Upper lobe of left lung (tissue), 6 donors: ENCODE measurements around the gene KCNT1. TPM values are rescaled to one million over a fixed set of nuclear protein-coding genes. Genes with fewer than 3 reads are reported as not detected.

ENCODE experiments used
- ATAC-seq, 2 donors: fragments of 200-7000 bp; cut with Tn5 transposase; one replicate each; pipeline ENCODE4 v1.9.1; 2022; ENCODE audit warnings: mild to moderate bottlenecking in 2 of 2, moderate library complexity in 2 of 2; ENCODE audit not compliant: low FRiP score in 2 of 2
- DNase-seq, 2 donors: peaks; one replicate each; pipeline ENCODE4 v3.0.0-alpha.2; 2019 to 2020
- H3K27ac ChIP-seq, 4 donors: fragments of 200-600 bp; sonication (generic); one replicate each; pipeline ENCODE4 v1.5.1; 2016 to 2019
- H3K27me3 ChIP-seq, 4 donors: fragments of 200-600 bp; sonication (generic); one replicate each; pipeline ENCODE4 v1.5.1; 2017 to 2019
- H3K36me3 ChIP-seq, 4 donors: fragments of 200-600 bp; sonication (generic); one replicate each; pipeline ENCODE4 v1.5.1; 2016 to 2019
- H3K4me1 ChIP-seq, 4 donors: fragments of 200-600 bp; sonication (generic); one replicate each; pipeline ENCODE4 v1.5.1; 2018 to 2019
- H3K4me3 ChIP-seq, 4 donors: fragments of 200-600 bp; sonication (generic); one replicate each; pipeline ENCODE4 v1.5.1; 2017 to 2019; ENCODE audit warnings: mild to moderate bottlenecking in 2 of 4, moderate library complexity in 1 of 4
- H3K9me3 ChIP-seq, 4 donors: fragments of 200-600 bp; sonication (generic); one replicate each; pipeline ENCODE4 v1.5.1; 2018 to 2019
- EP300 ChIP-seq, 4 donors: sonication (generic); formaldehyde crosslinking; IDR thresholded peaks; one replicate each; pipeline ENCODE4 v1.5.1; 2017; ENCODE audit warnings: antibody characterized with exemption in 4 of 4, control low read depth in 2 of 4
- POLR2A ChIP-seq, 4 donors: fragments of 450-650 bp; IDR thresholded peaks; one replicate each; pipeline ENCODE4 v1.5.1; 2016 to 2017; ENCODE audit warnings: antibody characterized with exemption in 4 of 4, mild to moderate bottlenecking in 2 of 4
- POLR2AphosphoS5 ChIP-seq, 2 donors: sonication (generic); formaldehyde crosslinking; IDR thresholded peaks; one replicate each; pipeline ENCODE4 v1.5.1; 2017; ENCODE audit warnings: antibody characterized with exemption in 2 of 2
- WGBS, 2 donors: methylation state at CpG; one replicate each; pipeline ENCODE4 v1.1.5; 2017 to 2018; 5-methylcytosine and 5-hydroxymethylcytosine counted together
- total RNA-seq, 6 donors: library from RNA; depleted of rRNA in 4 of 6; stranded (reverse); fragments of >200 nt in 4 of 6; gene quantifications; one replicate each; pipeline versions ENCODE4 v1.1.0 to v1.2.1, GENCODE V29; 2016 to 2021
- TF ChIP-seq, protein P1 (sequence below), 6 experiments: fragments of 450-650 bp in 4 of 6; fragments of 200-600 bp in 2 of 6; sonication (generic) in 2 of 6; IDR thresholded peaks; one replicate each; pipeline ENCODE4 v1.5.1; 2016 to 2019; ENCODE audit warnings: antibody characterized with exemption in 6 of 6
- donor health status: DM: no; HTN: no; CAD: no; lungs with moderate emphysema.
- donor health status: DM: no; HTN: yes; CAD: no; lungs with severe emphysema.

The KCNT1 gene
- total RNA-seq, 6 donors from 2014 or later: 0.11 to 1.0 (median 0.31) TPM; not detected in 2

DNA sequence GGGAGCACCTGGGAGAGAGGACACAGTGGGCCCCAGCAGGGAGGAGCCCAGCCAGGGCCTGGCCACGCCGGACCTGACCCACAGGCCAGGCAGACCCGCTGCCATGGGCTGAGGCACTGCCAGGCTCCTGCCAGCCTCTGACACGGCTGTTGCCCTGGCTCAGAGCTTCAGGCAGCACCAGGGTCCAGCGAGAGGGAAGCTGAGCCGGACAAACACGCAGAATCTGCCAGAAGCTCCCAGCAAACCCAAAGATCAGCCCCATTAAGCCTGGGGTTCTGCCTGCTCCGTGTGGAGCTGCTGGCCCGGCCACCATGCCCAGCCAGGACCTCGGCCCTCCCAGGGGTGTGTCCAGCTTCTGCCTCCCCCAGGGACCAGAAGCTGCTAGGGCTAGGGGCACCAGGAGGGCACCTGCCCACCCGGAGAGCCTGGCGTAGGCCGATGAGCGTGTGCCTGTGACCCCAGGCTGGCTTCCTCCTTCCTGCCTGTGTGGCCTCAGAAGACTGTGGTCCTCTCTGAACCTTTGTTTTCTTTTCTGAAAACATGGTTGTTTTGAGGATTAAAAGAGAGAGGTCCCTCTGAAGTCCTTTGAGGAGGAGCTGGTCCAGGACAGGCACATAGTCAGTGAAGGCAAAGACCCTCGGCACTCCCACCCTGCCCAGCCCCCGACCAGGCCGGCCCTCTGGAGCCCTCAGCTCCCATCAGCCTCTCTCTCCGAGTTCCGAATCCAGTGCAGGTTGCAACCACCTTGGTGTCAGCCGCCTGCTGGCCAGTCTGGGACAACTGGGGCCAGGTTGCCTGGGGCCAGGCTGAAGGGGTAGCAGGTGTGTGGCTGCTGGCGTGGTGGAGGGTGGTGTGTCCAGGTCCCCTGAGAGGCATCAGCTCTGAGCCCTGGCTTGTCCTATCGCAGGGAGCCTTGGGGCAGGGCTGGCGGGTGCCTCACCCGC lies 39.6 kb downstream of the KCNT1 start:
- DNase-seq (peak in 1 of 2 donors; percentile 68), ATAC-seq (no peak)
- Histone ChIP-seq H3K4me3 (no peak overlapping the region), H3K27me3 (peaks cover 0 to 14% (median 0%) of the 10 kb centered on the region in 4 donors), H3K9me3 (no peaks in the 10 kb centered on the region), H3K4me1 (no peaks in the 10 kb centered on the region), H3K36me3 (no peaks in the 10 kb centered on the region), H3K27ac (no peak overlapping the region)
- no peak for TF ChIP-seq EP300 (IDR thresholded peaks at IDR 0.05)
- TF ChIP-seq POLR2A (IDR thresholded peaks at IDR 0.05): no peak
- no peak for TF ChIP-seq POLR2AphosphoS5 (IDR thresholded peaks at IDR 0.05)
- 72 to 77% methylated on average over 10 to 20 of the region's 24 CpGs for WGBS, 2 donors

DNA sequence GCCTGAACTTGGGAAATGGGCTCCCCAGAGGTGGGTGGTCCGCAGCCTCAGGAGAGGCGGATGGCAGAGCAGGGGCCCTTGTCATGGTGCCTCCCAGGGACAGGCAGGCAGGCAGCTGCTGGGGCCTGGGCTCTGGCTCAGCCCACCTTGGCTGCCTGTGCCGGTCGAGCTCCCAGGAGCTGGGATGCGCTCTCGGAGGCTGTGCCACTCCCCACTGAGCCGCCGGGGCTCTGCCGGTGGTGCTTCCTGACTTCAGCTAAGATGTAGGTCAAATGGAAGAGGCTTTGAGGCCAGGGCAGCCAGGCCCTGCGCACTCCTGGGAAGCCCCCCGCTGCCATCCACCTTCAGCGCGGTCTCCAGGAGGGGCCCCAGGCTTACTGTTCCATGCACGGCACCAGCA lies 41.0 kb downstream of the KCNT1 start:
- Histone ChIP-seq H3K4me3 (no peak overlapping the region), H3K9me3 (no peaks in the 10 kb centered on the region), H3K36me3 (no peaks in the 10 kb centered on the region), H3K27me3 (no peaks in the 10 kb centered on the region), H3K27ac (no peak overlapping the region), H3K4me1 (no peaks in the 10 kb centered on the region)
- 80% methylated on average over 14 of the region's 14 CpGs; no CpG with 5 or more reads in 1 of the 2 donors for whole genome bisulfite sequencing, 2 donors
- DNase-seq (peak in 1 of 2 donors; percentile 74), ATAC-seq (no peak)
- TF ChIP-seq EP300 (IDR thresholded peaks at IDR 0.05): no peak
- no peak for TF ChIP-seq POLR2AphosphoS5 (IDR thresholded peaks at IDR 0.05)
- no peak for TF ChIP-seq POLR2A (IDR thresholded peaks at IDR 0.05)

DNA sequence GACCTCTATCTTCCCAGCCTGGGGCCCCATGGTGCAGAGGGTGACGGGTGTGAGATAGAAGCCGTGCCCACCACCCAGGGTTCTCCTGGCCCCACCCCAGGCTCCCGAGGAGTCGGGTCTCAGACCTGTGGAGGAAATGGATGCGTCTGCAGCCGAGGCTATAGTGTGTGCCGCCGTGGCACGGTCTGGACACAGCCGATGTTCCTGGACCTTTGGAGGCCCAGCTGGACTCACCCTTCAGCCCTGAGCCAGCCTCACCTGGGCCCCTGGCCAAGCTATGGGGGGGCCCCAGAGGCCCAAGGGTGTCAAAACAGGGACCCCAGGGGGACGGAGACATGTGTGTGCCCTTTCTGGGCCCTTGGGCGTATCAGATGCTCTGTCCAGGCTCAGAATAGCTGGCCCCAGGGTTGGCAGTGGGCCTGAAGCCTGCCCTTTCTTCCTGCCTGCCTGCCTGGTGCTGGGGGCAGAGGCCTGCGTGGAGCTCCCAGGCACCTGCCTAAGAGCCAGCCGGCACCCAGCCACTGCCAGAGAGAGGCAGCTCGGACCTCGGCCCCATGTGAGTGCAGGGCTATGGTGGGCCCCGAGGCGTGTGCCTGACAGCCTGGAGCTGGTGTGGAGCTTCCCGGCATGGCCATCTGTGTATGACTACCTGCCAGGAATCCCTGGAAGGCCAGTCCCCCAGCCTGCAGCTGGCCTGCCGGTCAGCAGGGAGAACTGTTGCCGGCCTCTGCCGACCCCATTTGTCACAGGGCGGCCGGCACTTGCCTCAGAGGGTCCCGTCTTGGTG lies 41.8 kb downstream of the KCNT1 start:
- Histone ChIP-seq H3K27me3 (no peaks in the 10 kb centered on the region), H3K27ac (no peak overlapping the region), H3K4me3 (no peak overlapping the region), H3K9me3 (no peaks in the 10 kb centered on the region), H3K4me1 (no peaks in the 10 kb centered on the region), H3K36me3 (no peaks in the 10 kb centered on the region)
- DNase-seq (peak in 1 of 2 donors; percentile 62), ATAC-seq (no peak)
- TF ChIP-seq EP300 (IDR thresholded peaks at IDR 0.05) (no peak), POLR2AphosphoS5 (IDR thresholded peaks at IDR 0.05) (no peak), POLR2A (IDR thresholded peaks at IDR 0.05) (no peak)
- TF ChIP-seq, protein P1, sequence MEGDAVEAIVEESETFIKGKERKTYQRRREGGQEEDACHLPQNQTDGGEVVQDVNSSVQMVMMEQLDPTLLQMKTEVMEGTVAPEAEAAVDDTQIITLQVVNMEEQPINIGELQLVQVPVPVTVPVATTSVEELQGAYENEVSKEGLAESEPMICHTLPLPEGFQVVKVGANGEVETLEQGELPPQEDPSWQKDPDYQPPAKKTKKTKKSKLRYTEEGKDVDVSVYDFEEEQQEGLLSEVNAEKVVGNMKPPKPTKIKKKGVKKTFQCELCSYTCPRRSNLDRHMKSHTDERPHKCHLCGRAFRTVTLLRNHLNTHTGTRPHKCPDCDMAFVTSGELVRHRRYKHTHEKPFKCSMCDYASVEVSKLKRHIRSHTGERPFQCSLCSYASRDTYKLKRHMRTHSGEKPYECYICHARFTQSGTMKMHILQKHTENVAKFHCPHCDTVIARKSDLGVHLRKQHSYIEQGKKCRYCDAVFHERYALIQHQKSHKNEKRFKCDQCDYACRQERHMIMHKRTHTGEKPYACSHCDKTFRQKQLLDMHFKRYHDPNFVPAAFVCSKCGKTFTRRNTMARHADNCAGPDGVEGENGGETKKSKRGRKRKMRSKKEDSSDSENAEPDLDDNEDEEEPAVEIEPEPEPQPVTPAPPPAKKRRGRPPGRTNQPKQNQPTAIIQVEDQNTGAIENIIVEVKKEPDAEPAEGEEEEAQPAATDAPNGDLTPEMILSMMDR (IDR thresholded peaks at IDR 0.05): no peak
- WGBS, 2 donors: 80 to 86% methylated on average over 1 to 21 of the region's 25 CpGs

DNA sequence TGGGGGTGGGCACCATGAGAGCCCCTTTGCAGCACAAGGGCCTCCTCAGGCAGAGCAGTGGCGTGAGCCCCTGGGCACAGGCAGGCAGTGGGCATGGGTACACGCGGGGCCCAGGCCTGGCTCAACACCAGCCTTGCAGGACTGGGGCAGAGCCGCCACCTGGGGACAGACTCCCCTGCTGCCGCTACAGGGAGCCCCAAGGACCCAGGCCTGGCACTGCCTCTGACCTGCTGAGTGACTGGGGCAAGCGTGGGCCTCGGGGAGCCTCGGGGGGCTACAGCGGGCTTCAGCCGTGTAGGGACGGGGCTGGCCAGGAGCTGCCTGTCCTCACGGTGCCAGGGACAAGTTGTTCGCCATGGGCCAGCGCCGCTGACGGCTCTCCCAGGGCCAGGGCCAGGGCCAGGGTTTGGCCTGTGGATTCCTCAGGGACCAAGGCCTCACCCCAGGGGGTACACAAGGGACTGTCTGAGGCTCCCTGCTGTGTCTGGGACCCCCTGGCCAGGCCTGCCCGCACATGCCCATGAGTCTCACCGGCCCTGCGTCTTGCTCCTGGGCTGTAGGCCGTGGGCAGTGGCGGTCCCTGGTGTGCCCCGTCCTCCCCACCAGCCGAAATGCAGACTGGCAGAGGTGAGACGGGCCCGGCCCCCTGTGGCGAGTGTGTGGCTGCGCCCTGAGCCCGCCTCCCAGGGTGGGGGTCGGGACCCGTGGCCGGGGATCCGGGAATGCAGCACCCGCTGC lies 42.5 kb downstream of the KCNT1 start:
- H3K9me3 ChIP-seq: no peaks in the 10 kb centered on the region
- no peaks in the 10 kb centered on the region for H3K27me3 ChIP-seq
- TF ChIP-seq POLR2AphosphoS5 (IDR thresholded peaks at IDR 0.05) (no peak), POLR2A (IDR thresholded peaks at IDR 0.05) (no peak), EP300 (IDR thresholded peaks at IDR 0.05) (no peak)
- TF ChIP-seq, protein P1 (IDR thresholded peaks at IDR 0.05): no peak
- no peak for ATAC-seq
- H3K4me1 ChIP-seq: no peaks in the 10 kb centered on the region
- H3K36me3 ChIP-seq: no peaks in the 10 kb centered on the region
- peak in 1 of 2 donors; percentile 82 for DNase-seq
- WGBS, 2 donors: 74 to 81% methylated on average over 14 to 25 of the region's 33 CpGs
- no peak overlapping the region for H3K27ac ChIP-seq
- no peak overlapping the region for H3K4me3 ChIP-seq

DNA sequence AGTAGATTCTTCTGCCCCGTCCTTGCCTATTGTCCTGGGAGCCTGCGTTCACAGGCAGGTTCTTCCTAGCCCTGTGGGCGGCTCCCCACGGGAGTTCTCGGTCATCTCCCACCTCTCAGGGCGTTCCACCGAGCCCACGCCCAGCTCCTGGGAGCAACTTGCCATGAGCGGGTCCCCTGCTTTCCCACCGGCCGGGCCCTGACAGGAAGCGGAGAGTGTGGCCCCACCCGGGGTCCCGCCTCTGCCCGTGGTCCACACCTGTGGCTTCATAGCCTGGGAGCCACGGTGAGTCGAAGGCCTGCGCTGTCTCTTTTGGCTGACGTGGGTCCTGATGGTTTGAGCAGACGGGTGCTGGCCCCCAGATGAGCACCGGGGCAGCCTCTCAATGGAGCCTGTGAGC lies 43.2 kb downstream of the KCNT1 start:
- H3K27me3 ChIP-seq: no peaks in the 10 kb centered on the region
- DNase-seq: peak in 1 of 2 donors; percentile 78

More for the DNA sequence above, 43.2 kb downstream of the KCNT1 start:
- no peak overlapping the region for H3K27ac ChIP-seq
- ATAC-seq: no peak
- 64 to 80% methylated on average over 11 to 21 of the region's 21 CpGs for WGBS, 2 donors
- H3K9me3 ChIP-seq: no peaks in the 10 kb centered on the region
- no peaks in the 10 kb centered on the region for H3K4me1 ChIP-seq
- TF ChIP-seq, protein P1 (IDR thresholded peaks at IDR 0.05): no peak
- no peak for TF ChIP-seq POLR2AphosphoS5 (IDR thresholded peaks at IDR 0.05)
- no peak for TF ChIP-seq EP300 (IDR thresholded peaks at IDR 0.05)
- TF ChIP-seq POLR2A (IDR thresholded peaks at IDR 0.05): no peak
- H3K4me3 ChIP-seq: no peak overlapping the region
- no peaks in the 10 kb centered on the region for H3K36me3 ChIP-seq
